ENCODE measurements around the gene PTPN4. TPM values are rescaled to one million over a fixed set of nuclear protein-coding genes. Genes with fewer than 3 reads are reported as not detected.
"Not testable (repeated sequence)": the region's sequence is repeated elsewhere in the genome, so short reads cannot be mapped to it uniquely, and the experiment has no call there.

The PTPN4 gene
- polyA plus RNA-seq, 1 donor from 2014 or later: 22.0 TPM

GRCh38 chr2:120022505-120022904, 262.8 kb downstream of the PTPN4 start:
- not testable (repeated sequence) for H3K27ac ChIP-seq (ENCODE audit: low read length); H3K9ac ChIP-seq (ENCODE audit: low read length); H3K9me3 ChIP-seq (ENCODE audit: low read length); H2AFZ ChIP-seq (ENCODE audit: low read depth, low read length); H3K36me3 ChIP-seq (ENCODE audit: insufficient read depth, low read length); H3K27me3 ChIP-seq (ENCODE audit: insufficient read depth, low read depth, low read length); H3K4me2 ChIP-seq (ENCODE audit: low read length); H4K20me1 ChIP-seq (ENCODE audit: insufficient read depth); H3F3A ChIP-seq (ENCODE audit: insufficient read depth, low read length, poor library complexity, severe bottlenecking); H3K9me2 ChIP-seq (ENCODE audit: insufficient read depth, low read length); H3K4me3 ChIP-seq (ENCODE audit: low read length)
- peaks cover 20% of the 10 kb centered on the region for H3K79me2 ChIP-seq (replicated peaks; ENCODE audit: insufficient read depth, low read length)

- no peaks in the 10 kb centered on the region for H4K20me1 ChIP-seq (ENCODE audit: insufficient read depth)
- no peak overlapping the region for H3K27ac ChIP-seq (ENCODE audit: low read length)
- no peaks in the 10 kb centered on the region for H3K27me3 ChIP-seq (ENCODE audit: insufficient read depth, low read depth, low read length)
- H3K9me3 ChIP-seq (ENCODE audit: low read length): peaks cover 11% of the 10 kb centered on the region
- peaks cover 12% of the 10 kb centered on the region for H3K79me2 ChIP-seq (replicated peaks; ENCODE audit: insufficient read depth, low read length)
- no peaks in the 10 kb centered on the region for H3F3A ChIP-seq (ENCODE audit: insufficient read depth, low read length, poor library complexity, severe bottlenecking)
- no peak overlapping the region for H3K9ac ChIP-seq (ENCODE audit: low read length)
- H2AFZ ChIP-seq (ENCODE audit: low read depth, low read length): no peak overlapping the region
- no peaks in the 10 kb centered on the region for H3K9me2 ChIP-seq (ENCODE audit: insufficient read depth, low read length)
- no peaks in the 10 kb centered on the region for H3K36me3 ChIP-seq (ENCODE audit: insufficient read depth, low read length)
- no peak overlapping the region for H3K4me2 ChIP-seq (ENCODE audit: low read length)
- no peak overlapping the region for H3K4me3 ChIP-seq (ENCODE audit: low read length)
- TF ChIP-seq MXI1 (conservative IDR thresholded peaks at IDR 0.05; ENCODE audit: poor library complexity, severe bottlenecking) (no peak), TAF1 (IDR thresholded peaks at IDR 0.05; ENCODE audit: low read depth) (no peak), EP300 (conservative IDR thresholded peaks at IDR 0.05; ENCODE audit: poor library complexity, severe bottlenecking) (no peak), EZH2 (IDR thresholded peaks at IDR 0.05; ENCODE audit: borderline replicate concordance, insufficient read depth, low read length, poor library complexity, severe bottlenecking) (no peak), RAD21 (conservative IDR thresholded peaks at IDR 0.05) (no peak), SMC3 (conservative IDR thresholded peaks at IDR 0.05; ENCODE audit: poor library complexity) (no peak), POLR2AphosphoS5 (IDR thresholded peaks at IDR 0.05) (no peak)
- TF ChIP-seq, protein P1, sequence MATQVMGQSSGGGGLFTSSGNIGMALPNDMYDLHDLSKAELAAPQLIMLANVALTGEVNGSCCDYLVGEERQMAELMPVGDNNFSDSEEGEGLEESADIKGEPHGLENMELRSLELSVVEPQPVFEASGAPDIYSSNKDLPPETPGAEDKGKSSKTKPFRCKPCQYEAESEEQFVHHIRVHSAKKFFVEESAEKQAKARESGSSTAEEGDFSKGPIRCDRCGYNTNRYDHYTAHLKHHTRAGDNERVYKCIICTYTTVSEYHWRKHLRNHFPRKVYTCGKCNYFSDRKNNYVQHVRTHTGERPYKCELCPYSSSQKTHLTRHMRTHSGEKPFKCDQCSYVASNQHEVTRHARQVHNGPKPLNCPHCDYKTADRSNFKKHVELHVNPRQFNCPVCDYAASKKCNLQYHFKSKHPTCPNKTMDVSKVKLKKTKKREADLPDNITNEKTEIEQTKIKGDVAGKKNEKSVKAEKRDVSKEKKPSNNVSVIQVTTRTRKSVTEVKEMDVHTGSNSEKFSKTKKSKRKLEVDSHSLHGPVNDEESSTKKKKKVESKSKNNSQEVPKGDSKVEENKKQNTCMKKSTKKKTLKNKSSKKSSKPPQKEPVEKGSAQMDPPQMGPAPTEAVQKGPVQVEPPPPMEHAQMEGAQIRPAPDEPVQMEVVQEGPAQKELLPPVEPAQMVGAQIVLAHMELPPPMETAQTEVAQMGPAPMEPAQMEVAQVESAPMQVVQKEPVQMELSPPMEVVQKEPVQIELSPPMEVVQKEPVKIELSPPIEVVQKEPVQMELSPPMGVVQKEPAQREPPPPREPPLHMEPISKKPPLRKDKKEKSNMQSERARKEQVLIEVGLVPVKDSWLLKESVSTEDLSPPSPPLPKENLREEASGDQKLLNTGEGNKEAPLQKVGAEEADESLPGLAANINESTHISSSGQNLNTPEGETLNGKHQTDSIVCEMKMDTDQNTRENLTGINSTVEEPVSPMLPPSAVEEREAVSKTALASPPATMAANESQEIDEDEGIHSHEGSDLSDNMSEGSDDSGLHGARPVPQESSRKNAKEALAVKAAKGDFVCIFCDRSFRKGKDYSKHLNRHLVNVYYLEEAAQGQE (IDR thresholded peaks at IDR 0.05; ENCODE audit: borderline replicate concordance): no peak
- TF ChIP-seq, protein P2, sequence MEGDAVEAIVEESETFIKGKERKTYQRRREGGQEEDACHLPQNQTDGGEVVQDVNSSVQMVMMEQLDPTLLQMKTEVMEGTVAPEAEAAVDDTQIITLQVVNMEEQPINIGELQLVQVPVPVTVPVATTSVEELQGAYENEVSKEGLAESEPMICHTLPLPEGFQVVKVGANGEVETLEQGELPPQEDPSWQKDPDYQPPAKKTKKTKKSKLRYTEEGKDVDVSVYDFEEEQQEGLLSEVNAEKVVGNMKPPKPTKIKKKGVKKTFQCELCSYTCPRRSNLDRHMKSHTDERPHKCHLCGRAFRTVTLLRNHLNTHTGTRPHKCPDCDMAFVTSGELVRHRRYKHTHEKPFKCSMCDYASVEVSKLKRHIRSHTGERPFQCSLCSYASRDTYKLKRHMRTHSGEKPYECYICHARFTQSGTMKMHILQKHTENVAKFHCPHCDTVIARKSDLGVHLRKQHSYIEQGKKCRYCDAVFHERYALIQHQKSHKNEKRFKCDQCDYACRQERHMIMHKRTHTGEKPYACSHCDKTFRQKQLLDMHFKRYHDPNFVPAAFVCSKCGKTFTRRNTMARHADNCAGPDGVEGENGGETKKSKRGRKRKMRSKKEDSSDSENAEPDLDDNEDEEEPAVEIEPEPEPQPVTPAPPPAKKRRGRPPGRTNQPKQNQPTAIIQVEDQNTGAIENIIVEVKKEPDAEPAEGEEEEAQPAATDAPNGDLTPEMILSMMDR (IDR thresholded peaks at IDR 0.05; ENCODE audit: poor library complexity, severe bottlenecking): no peak
These were observed 267.2 kb downstream of the PTPN4 start for GRCh38 chr2:120026890-120027289.

DNA sequence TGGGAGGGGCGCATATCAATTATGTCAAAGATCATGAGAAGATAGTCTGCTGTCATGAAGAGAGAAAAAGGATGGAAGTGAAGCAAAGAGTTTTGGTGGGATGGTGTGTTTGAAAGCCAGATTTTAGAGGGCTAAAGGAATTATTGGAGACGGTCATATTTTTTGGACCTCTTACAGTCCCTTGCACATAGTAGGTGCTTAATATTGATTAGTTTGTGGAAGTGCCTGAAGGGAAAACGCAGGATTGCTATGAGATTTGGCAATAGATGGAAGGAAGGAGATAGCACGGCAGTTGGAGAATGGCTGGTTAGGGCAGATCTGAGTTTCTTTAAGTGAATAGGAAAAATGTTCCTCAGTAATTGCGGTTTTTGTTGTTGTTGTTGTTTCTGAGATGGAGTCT, 269.1 kb downstream of the PTPN4 start:
- H3F3A ChIP-seq (ENCODE audit: insufficient read depth, low read length, poor library complexity, severe bottlenecking): no peaks in the 10 kb centered on the region
- H3K9me2 ChIP-seq (ENCODE audit: insufficient read depth, low read length): no peaks in the 10 kb centered on the region
- H3K4me3 ChIP-seq (ENCODE audit: low read length): no peak overlapping the region
- H4K20me1 ChIP-seq (ENCODE audit: insufficient read depth): no peaks in the 10 kb centered on the region
- no peak overlapping the region for H3K27ac ChIP-seq (ENCODE audit: low read length)
- no peak overlapping the region for H2AFZ ChIP-seq (ENCODE audit: low read depth, low read length)
- H3K79me2 ChIP-seq (replicated peaks; ENCODE audit: insufficient read depth, low read length): peaks cover 12% of the 10 kb centered on the region
- no peak overlapping the region for H3K4me2 ChIP-seq (ENCODE audit: low read length)
- H3K36me3 ChIP-seq (ENCODE audit: insufficient read depth, low read length): no peaks in the 10 kb centered on the region
- peaks cover 11% of the 10 kb centered on the region for H3K9me3 ChIP-seq (ENCODE audit: low read length)
- H3K27me3 ChIP-seq (ENCODE audit: insufficient read depth, low read depth, low read length): no peaks in the 10 kb centered on the region
- TF ChIP-seq EZH2 (IDR thresholded peaks at IDR 0.05; ENCODE audit: borderline replicate concordance, insufficient read depth, low read length, poor library complexity, severe bottlenecking) (no peak), POLR2AphosphoS5 (IDR thresholded peaks at IDR 0.05) (no peak), RAD21 (conservative IDR thresholded peaks at IDR 0.05) (no peak), EP300 (conservative IDR thresholded peaks at IDR 0.05; ENCODE audit: poor library complexity, severe bottlenecking) (no peak), SMC3 (conservative IDR thresholded peaks at IDR 0.05; ENCODE audit: poor library complexity) (no peak), TAF1 (IDR thresholded peaks at IDR 0.05; ENCODE audit: low read depth) (no peak), MXI1 (conservative IDR thresholded peaks at IDR 0.05; ENCODE audit: poor library complexity, severe bottlenecking) (no peak)
- TF ChIP-seq, protein P1 (IDR thresholded peaks at IDR 0.05; ENCODE audit: borderline replicate concordance): no peak
- TF ChIP-seq, protein P2 (IDR thresholded peaks at IDR 0.05; ENCODE audit: poor library complexity, severe bottlenecking): no peak
- H3K9ac ChIP-seq (ENCODE audit: low read length): no peak overlapping the region

All from neural cell (in vitro differentiated cells).